ENCODE measurements around the gene DOHH.

GRCh38 chr19:3521104-3521445 lies 20.6 kb upstream of the DOHH start:
- no peak for TF ChIP-seq CTCF (IDR thresholded peaks at IDR 0.05)
- no peak for TF ChIP-seq POLR2A (IDR thresholded peaks at IDR 0.05)
- TF ChIP-seq POLR2AphosphoS5 (IDR thresholded peaks at IDR 0.05) = no peak

Measured in gastroesophageal sphincter (tissue), 3 donors.